HS-5 (cell line): ENCODE measurements around the gene SCRN2.
A peak's percentile ranks its signal among the peaks of the same experiment; 100 is the strongest.

Experiments
- DNase-seq: peaks from one replicate; pipeline ENCODE4 v3.0.0-alpha.2; 2012; ENCODE audit warnings: low read depth

SCRN2 gene

DNA sequence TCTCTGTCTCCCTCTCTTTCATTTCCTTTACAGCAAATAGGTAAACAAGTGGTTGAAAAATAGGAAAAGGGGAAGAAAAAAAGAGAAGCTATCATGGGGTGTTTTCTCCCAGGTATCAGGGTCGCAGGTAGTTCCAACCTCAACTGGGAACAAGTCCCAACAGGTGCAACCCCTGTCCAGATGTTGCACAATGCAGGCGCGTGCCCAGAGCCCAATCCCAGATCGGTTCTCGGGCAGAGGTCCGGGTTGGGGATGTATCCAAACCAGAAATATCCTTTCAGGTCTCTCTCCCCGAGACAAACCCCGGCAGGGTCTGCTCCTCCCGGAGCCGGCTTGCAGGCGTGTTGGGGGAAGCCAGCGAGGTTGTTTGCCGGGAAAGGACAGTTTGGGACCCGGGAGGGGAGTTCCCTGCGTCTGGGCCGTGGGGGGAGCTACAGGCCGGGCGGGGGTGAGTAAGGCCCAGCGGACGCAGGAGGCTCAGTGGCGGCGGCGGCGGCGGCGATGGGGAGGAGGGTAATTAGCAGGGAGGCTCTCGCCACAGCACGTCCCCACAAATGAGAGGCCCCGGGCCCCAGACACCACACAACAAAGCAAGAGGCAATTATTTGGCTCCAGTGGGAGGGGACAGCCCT, 31.1 kb upstream of the SCRN2 start:
- no peak for DNase-seq

DNA sequence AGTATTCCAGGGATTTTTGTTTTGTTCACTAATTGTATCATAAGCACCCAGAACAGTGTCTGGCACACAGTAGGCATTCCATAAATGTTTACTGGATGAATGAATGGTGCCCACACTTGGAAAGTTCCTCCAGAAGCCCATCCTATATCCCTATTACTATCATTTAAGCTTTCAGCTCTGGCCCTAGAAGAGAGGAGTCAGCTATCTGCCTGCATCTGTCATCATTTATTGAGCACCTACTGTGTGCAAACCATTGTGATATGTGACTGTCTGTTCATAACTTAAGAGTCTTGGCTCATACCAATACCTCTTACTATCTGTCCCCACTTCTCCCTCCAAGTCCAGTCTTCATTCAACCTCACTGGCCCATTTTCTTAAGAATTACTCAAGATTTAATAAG, 30.0 kb upstream of the SCRN2 start:
- no peak for DNase-seq

DNA sequence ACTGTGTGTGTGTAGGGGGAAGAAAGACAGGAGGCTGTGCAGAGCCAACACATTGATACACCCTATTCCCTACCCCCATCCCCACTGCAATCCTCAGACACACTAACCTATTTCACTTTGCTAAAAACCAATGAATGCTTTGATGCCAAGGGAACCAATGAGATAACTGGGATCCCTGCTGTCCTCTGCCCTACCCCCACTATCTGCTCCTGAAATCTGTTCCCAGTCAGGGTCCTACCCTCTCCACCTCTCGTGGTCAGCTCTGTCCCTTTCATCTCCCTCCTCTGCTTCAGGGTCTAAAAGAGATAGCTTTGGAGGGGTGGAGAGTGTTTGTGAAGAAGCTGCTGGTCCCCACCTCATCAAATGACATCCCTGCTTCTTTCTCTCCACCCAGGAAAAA, 29.0 kb upstream of the SCRN2 start:
- DNase-seq: no peak

DNA sequence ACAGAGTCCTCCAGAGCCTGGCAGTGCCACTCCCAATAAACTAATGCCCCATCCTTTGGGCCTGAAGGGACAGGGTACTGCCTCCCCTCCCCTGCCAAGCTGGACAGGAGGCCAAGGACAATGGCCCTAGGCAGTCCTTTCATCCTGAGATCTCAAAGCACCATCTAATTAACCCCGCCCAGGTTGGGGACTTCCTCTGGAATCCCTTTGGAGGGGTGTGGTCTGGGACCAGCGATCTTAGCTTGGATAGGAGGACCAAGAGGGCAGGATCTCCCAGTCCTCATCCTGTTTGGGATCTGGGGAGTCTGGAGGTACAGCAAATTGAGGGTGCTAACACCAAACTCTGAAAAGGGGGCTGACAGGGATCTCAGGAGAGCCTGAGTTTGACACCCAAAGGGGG, 28.0 kb upstream of the SCRN2 start:
- DNase-seq: no peak

DNA sequence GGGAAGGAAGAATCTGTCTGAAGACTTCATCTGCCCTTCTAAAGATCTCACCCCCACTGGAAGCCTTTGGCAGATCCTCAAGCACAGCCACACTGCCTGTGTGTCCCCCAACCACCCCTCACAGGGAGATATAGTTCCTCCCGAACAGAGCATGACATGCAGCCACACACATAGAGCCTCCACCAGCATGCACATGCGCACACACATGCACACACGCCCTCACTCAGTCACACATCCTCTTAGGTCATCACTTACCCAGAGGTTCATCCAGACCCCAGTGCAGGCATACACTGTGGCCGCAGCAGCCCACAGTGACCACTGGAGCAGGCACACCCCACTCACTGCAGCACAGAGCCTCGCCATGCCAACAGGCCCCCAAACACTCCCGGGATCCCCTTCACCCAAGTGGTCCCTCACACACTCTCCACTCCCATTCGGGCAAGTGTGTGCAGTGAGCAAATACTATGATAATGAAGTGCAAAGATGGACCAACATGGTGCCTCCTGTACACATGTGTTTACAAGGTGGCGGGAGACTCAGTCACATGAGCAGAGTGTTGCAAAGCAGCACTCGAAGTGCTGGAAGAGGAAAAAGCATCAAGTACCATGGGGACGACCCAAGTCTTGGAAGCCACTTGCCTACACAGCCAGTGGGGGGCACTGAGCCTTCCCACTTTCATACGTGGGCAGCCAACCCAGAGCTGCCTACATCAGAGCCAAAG, 26.9 kb upstream of the SCRN2 start:
- no peak for DNase-seq

DNA sequence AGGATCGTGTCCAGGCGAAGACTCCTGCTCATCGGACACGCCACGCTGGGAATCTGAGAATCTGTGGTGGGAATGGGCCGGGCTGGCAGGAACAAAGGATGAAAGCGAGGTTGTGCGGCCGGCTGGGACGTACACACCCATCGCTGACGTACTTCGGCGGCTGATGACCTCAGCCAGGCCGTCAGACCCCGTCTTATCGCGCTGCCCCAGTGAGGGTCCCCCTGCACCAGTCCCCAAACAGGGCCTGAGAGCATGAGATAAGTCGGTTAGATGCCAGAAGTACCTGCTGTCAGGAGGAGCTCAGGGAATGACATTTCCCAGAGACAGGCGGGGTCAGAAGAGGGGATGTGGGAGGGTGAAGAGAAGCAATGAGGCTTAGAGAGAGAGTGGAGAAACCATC, 25.9 kb upstream of the SCRN2 start:
- DNase-seq: no peak

DNA sequence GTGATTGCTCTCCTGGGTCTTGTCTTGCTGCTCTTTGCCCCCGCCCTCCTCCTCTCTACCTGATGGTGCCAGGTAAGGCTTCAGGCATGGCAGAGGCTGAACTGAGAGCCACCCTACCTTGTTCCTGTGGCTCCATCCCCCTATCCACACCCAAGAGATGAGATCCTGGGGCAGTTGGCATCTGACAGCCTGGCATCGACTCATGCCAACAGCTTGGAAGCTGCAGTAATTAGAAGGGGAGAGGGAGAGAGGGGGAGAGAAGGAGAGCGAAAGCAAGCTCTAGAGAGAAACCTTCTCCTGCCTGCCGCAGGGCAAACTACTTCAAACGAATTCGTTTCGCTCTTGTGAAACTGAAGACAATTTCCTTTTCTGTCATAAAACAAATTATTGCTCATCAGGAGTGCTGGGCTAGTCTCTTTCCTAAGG, 23.7 kb upstream of the SCRN2 start:
- no peak for DNase-seq

DNA sequence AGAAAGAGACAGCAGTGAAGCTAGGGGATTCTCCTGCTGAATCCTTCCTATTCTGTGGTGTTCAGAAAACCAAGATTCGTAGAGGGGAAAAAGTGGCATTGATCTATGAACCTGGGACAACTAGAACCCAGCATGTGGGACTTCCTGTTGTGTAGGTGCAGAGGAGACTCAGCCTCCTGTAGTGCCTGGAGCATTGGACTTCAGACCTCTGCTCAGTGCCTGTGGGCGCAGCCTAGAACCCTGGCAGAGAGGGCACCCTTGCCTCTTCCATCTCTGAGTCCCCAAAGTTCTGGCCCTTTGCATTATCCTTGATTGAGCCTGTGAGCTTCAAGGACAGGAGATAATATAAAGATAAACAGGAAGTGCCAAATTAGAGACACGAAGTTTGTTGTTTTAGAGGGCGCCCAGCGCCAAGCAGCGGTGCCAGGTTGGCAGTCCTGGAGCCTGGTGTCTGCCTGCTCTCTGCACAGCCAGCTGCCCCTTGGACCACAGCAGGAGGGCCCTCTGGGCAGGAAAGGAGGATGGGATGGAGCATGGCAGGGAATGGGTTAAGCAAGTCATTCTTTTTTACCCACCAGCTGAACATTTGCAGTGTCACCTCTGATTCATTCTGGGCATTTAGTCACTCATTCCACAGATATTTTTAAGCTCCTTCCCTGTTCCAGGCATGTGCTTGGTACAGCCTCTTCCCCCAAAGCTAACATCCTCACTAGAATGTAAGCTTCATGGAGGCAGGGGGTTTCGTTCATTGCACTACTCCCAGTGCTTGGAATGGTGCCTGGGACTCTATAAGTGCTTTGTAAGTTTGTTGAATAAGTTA, 21.8 kb upstream of the SCRN2 start:
- DNase-seq: peak; percentile 86

DNA sequence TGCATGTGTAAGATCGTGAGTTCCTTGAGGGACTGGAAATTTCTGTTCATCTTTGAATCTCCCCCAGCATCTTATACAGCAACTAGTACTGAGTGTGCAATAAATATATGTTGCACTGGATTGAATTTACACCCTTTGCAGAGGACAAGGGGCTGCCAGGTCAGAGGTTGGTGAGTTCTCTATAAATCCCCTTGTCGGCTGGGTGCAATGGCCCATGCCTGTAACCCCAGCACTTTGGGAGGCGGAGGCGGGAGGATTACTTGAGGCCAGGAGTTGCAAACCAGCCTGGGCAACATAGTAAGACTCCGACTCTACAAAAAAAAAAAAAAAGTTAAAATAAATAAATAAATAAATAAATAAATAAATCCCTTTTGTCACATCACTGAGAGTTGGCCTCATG, 19.3 kb upstream of the SCRN2 start:
- no peak for DNase-seq

DNA sequence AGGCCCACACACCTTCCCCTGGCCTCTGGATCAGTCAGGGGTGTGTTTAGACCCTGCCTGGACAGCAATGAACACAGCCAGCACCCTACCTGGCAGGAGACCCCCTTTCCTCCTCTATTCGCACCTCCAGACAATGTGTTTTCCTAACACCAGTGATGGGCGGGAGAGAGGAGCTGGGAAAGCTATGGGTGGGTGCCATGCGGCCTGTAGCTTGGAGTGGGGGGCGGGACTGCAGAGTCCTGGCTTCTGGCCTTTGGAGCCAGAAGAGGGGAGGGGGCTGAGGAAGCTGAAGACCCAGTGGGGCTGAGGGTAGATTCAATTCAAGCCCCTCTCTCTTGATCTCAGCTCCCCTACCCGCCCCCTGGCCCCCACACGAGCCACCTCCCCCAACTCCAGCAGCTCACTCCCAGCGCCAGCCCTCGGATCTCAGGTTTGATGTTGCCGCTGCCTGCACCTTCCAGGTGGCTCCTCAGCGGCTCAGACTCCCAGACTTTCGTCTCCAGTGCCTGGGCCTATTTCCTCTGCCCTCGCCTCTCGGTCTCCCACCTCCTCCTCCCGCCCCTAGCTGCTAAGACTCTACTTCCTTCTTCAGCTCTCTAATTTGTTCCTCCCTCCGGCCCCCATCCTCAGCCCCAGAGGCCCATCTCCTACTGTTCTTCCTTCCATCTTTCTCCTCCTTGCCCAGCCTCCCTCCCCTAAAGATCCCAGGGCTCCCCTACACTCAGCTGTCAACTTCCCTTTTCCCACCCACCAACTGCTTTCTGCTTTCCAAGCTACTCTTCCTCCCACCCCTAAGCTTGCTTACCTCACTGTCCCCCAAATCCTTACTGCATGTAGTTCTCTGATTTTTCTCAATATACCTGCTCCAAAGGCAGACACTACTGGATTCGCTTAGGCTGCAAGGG, 16.7 kb upstream of the SCRN2 start:
- no peak for DNase-seq

DNA sequence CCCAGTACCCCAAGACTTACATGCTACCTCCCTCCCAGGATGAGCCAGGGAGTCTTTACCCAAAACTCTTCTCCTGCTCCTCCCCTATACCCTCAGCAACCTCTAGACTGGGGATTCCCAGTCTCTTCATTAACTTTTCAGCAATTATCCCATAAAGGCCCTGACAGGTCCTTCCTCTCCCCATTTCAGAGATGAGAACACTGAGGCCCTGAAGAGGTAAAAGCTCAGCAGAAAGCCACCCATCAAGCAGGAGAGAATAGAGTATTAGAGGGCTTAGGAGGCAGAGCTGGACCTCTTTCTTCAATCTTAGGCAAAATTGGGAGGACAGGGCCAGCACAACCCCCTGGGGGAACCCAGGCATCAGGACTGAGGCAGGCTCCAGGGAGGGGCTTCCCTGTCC, 15.8 kb upstream of the SCRN2 start:
- no peak for DNase-seq

DNA sequence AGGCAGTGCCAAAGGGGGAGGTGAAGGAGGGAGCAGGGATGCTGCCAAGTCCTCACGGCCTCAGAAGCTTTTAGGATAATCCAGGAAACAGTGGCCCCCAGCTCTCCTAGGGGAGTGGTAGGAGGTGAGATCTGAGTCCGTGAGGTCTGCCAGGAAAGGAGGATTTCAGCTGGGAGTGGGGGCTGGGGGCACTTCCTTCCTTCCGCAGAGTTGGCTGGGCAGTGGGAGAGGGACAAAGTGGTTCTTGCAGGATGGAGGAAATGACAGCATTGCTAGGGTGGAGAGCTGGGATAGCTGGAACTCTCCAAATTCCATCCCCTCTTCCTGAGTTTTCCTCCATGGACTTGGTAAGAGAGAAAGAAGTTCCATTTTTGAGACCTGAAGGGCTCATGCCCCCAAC, 14.7 kb upstream of the SCRN2 start:
- DNase-seq: no peak

DNA sequence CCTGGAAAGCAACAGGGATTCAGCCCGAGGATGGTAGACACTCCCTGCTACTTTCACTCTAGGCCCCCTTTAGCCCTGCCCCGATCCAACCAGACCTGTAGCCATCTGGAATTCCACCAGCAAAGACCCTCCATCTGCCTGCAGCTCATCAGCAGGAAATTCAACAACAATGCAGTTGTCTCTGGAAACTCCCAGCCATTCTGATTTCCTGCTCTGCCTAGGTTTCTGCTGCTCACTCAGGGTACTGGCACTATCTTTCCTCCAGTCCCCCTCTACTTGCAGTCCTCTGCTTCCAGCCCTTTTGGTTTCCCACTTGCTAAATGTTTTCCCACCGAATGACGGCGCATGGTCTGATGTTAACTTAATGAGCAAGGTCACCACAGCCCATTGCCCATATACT, 12.5 kb upstream of the SCRN2 start:
- DNase-seq: no peak

DNA sequence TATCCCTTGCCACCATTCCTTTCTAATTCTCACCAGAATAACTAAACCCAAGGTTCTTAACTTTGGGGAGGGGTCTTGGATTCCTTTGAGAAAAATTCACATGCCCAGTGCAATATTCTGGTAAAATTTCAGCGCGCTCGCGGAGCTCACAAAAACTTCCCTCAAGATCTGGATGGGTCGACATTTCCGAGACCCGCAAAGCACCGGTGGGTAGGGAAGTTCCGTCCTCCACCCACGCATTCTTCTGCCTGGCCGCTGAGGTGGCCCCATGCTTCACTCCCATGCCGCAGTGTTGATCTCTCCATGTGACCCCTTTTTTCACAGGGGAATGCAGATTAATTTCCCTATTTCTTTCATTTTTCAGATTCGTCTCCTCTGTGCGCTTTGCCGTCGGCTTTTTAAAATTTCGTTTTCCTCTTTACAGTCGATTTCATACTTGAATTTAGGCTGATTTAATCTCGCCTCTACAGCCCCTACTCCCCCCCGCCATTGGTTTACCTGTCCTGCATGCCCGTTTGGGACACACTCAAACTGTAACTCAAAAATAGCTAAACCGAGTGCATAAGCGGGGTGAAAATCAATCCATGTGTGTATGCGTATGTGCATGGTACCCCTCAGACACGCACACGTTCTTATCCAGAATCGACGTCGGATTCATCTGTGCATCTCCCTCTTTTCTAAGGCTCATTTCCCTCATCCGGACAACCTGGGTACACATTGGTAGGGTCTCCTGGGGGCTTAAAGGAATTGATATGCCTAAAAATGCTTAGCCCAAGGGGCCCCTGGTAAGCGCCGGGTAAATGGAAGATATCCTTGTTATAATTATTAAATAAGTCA, 11.3 kb upstream of the SCRN2 start:
- DNase-seq: no peak

DNA sequence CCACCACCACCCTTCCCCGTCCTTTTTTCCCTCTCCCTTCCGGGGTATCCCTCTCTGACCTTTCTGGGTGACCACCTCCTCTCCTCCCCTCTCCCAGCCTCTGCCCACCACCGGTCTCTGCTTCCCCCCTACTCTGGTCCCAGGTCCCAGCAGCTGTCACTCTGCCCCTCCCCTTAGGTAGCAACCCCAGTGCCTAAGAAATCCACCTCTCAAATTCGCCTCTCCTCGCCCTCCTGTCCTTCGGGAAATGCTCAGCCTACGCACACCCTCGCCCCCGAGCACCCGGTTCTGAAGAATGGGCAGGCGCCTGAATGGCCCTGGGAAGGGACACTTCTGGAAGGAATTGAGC, 10.7 kb upstream of the SCRN2 start:
- no peak for DNase-seq

DNA sequence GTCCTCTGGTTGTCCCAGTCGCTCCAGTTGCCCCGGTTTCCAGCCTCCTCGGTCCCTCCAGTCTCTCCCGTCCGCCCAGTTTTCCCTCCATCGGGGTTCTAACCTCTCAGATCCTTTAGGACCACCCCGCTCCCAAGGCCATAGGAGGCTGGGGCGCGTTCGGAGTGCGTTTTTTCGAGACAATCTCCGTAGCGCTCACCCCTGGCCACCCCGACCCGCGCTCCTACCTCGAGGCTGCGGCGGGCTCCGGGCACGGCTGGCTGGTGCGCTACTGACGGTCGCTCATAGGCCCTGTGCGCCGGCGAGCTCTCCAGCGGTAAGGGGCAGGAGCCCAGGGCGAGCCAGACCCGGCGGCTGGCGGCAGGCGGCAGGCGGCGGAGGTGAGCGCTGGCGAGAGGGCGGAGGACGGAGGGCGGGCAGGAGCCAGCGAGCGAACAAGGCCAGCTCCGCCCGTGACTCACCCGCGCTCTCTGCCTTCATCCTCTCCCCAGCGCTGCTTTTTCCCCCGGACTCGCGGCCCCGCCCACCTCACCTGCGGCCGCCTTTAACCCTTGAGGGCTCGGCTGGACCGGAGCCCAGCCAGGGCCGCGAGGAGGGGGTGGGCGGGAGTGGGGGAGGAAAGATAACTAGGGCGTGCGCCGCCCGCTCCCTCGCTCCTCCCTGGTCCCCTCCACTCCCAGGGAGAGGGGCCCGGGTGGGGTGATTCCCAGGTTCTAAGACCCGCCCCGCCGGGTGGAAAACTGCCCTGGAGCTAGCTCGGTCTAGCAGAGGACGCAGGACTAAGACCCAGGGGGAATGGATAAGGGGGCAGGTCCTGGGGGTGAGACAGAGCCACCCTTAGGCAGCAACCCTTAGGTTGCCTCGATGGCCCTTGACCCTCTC, 9.9 kb upstream of the SCRN2 start, which contains the start of gene SP6:
SP6 (minus strand) TSS at position 472 of the 882 bp plus-strand sequence. CDS start 2,734 bp downstream, outside the sequence.
- peak; percentile 25 for DNase-seq

DNA sequence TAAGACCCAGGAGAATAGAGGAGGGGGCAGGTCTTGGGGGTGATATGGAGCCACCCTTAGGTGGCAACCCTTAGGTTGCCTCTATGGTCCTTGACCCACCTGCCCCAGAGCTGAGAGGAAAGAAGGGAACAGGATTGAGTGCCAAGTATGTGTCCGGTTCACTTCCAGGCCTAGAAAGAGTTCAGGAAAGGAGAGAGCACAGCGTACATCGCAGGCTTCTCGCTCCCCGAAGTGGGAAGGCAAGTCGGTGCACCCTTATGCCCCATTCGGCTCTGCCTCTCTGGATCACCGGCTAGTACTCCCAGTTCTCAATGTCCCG, 9.3 kb upstream of the SCRN2 start:
- DNase-seq: no peak

DNA sequence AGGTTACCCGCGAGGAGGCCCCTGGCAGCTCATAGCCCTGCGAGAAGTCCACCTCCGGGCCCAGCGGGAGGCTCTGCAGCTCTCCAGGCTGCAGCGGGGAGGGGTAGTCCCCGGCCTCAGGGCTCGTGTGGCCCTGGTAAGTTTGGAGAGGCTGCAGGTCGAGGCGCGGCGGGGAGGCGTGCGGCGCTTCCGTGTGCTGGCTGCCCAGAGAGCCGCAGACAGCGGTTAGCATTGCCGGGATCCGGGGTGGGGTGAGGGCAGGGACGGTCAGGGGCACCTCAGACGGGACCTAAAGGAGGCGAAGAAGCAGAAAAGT, 7.1 kb upstream of the SCRN2 start:
- no peak for DNase-seq

DNA sequence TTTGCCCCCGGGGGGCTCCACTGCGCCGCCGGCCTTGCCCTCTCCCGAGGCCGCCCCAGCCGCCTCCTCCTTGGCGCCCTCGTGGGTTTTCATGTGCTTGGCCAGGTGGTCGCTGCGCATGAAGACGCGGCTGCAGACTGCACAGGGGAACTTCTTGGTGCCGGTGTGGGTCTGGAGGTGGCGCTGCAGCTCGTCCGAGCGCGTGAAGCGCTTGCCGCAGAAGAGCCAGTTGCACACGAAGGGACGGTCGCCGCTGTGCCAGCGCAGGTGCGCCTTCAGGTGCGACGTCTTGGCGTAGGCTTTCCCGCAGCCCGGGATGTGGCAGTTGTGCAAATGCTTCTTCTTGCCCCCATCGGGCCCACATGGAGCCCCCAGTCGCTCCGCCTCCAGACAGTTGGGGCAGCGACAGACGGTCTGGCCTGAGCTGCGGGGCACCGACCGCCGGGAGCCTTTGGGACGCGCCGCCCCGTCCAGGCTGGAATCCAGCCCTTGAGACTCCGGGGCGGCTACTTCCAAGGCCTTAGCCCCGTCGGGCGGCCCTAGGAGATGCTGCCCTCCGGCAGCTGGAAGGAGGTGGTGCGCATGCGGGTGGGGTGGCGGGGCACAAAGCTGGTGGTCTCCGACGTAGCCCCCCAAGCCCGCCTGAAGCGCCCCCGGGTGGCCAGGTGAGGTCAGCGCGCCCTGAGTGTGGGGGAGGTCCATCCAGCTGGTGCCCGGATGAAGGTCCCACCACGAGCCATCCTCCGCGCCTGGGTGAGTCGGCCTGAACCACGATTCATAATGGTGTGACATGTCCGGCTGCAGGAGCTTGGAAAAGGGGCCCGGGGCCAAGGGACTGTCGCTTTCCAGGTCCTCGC, 6.5 kb upstream of the SCRN2 start:
- no peak for DNase-seq
